ENCODE data around the gene TMEM94.

- TF ChIP-seq, protein P1, sequence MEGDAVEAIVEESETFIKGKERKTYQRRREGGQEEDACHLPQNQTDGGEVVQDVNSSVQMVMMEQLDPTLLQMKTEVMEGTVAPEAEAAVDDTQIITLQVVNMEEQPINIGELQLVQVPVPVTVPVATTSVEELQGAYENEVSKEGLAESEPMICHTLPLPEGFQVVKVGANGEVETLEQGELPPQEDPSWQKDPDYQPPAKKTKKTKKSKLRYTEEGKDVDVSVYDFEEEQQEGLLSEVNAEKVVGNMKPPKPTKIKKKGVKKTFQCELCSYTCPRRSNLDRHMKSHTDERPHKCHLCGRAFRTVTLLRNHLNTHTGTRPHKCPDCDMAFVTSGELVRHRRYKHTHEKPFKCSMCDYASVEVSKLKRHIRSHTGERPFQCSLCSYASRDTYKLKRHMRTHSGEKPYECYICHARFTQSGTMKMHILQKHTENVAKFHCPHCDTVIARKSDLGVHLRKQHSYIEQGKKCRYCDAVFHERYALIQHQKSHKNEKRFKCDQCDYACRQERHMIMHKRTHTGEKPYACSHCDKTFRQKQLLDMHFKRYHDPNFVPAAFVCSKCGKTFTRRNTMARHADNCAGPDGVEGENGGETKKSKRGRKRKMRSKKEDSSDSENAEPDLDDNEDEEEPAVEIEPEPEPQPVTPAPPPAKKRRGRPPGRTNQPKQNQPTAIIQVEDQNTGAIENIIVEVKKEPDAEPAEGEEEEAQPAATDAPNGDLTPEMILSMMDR (conservative IDR thresholded peaks at IDR 0.05; ENCODE audit: low read depth, low read length) = no peak
- no peak for TF ChIP-seq EZH2 (IDR thresholded peaks at IDR 0.05; ENCODE audit: borderline replicate concordance, low read depth, low read length, poor library complexity, severe bottlenecking)
Measured at GRCh38 chr17:75542229-75542628, 85.8 kb downstream of the TMEM94 start.

Data from A673 (cell line).